Naive B cell (primary cell): ENCODE results near the gene EMC1. TPM values are rescaled to one million over a fixed set of nuclear protein-coding genes. Genes with fewer than 3 reads are reported as not detected.
"Not testable (repeated sequence)": the region's sequence is repeated elsewhere in the genome, so short reads cannot be mapped to it uniquely, and the experiment has no call there.

Source experiments
- ATAC-seq, 2 donors: fragments of 150-1000 bp; cut with Tn5 transposase; 2 replicates each; pipeline ENCODE4 v1.10.0; 2021; ENCODE audit warnings: low read depth in 2 of 2, mild to moderate bottlenecking in 2 of 2, moderate library complexity in 2 of 2
- DNase-seq: peaks from one replicate; pipeline ENCODE4 v3.0.0; 2022
- H3K27ac Mint-ChIP-seq, 6 donors: one replicate each; pipeline ENCODE4 v1.8.0; 2020 to 2022; ENCODE audit warnings: mild to moderate bottlenecking in 6 of 6, mixed read lengths in 6 of 6, moderate library complexity in 5 of 6, inconsistent platforms in 2 of 6
- H3K27me3 Mint-ChIP-seq, 3 donors: one replicate each; pipeline ENCODE4 v1.8.0; 2021 to 2022; ENCODE audit warnings: mixed read lengths in 3 of 3, mild to moderate bottlenecking in 1 of 3
- H3K36me3 Mint-ChIP-seq, 2 donors: one replicate each; pipeline ENCODE4 v1.8.0; 2020 to 2022; ENCODE audit warnings: mixed read lengths in 2 of 2, inconsistent platforms in 1 of 2, mild to moderate bottlenecking in 1 of 2
- H3K4me1 Mint-ChIP-seq, 3 donors: one replicate each; pipeline ENCODE4 v1.8.0; 2020 to 2022; ENCODE audit warnings: mixed read lengths in 3 of 3, inconsistent platforms in 1 of 3, mild to moderate bottlenecking in 1 of 3, moderate library complexity in 1 of 3
- H3K4me3 Mint-ChIP-seq, 8 donors: one replicate each; pipeline ENCODE4 v1.8.0; 2020 to 2022; ENCODE audit warnings: mild to moderate bottlenecking in 8 of 8, mixed read lengths in 8 of 8, moderate library complexity in 8 of 8, inconsistent platforms in 2 of 8
- H3K9me3 Mint-ChIP-seq, 7 donors: one replicate each; pipeline ENCODE4 v1.8.0; 2020 to 2022; ENCODE audit warnings: mixed read lengths in 7 of 7, mild to moderate bottlenecking in 5 of 7, inconsistent platforms in 2 of 7, moderate library complexity in 1 of 7
- polyA plus RNA-seq, 6 donors: library from polyadenylated mRNA; unstranded; fragments of 300-500 nt; fragmentation: Illumina TruSeq; gene quantifications; one replicate each; pipeline ENCODE4 v1.2.3, GENCODE V29; 2021; ENCODE audit warnings: low read depth in 6 of 6

EMC1 gene
- 10 to 100 TPM; 20.0 to 24.3 (median 22.1) TPM for polyA plus RNA-seq

GRCh38 chr1:19251305-19252196 lies at the start of gene EMC1, which contains the start of gene MRTO4:
TSS of gene EMC1 (minus strand) at chr1:19251524. CDS start at chr1:19251509, 15 bp downstream.
TSS of gene MRTO4 (plus strand) at chr1:19251805. CDS start at chr1:19251836, 31 bp downstream.
- ATAC-seq = peak; percentile 91
- Mint-ChIP-seq H3K4me3 (peak within 1 kb of the TSS; percentile 92 to 99 (median 94)), H3K27me3 (no peaks in the 10 kb centered on the region), H3K9me3 (peaks cover 0 to 2% (median 0%) of the 10 kb centered on the region in 7 donors), H3K36me3 (no peaks in the 10 kb centered on the region), H3K27ac (peak within 1 kb of the TSS; percentile 49 to 97 (median 96)), H3K4me1 (peaks cover 28 to 41% (median 33%) of the 10 kb centered on the region in 3 donors)
- DNase-seq = peak; percentile 92

- no peaks in the 10 kb centered on the region for H3K27me3 Mint-ChIP-seq
- peaks cover 3 to 13% (median 8%) of the 10 kb centered on the region in 7 donors for H3K9me3 Mint-ChIP-seq
- ATAC-seq (no peak), DNase-seq (no peak)
- peaks cover 0 to 4% (median 0%) of the 10 kb centered on the region in 3 donors for H3K4me1 Mint-ChIP-seq
- H3K36me3 Mint-ChIP-seq = peaks cover 31 to 35% of the 10 kb centered on the region in 2 donors
- no peak overlapping the region for H3K27ac Mint-ChIP-seq
- no peak overlapping the region for H3K4me3 Mint-ChIP-seq
Observed at GRCh38 chr1:19300211-19300610, 48.9 kb upstream of the EMC1 start.

GRCh38 chr1:19294638-19295037 lies 43.3 kb upstream of the EMC1 start:
- no peak for ATAC-seq
- H3K27me3 Mint-ChIP-seq = peaks cover 4 to 5% (median 4%) of the 10 kb centered on the region in 3 donors
- peaks cover 0 to 4% (median 0%) of the 10 kb centered on the region in 3 donors for H3K4me1 Mint-ChIP-seq
- DNase-seq = no peak
- no peak overlapping the region for H3K4me3 Mint-ChIP-seq
- peaks cover 19 to 41% of the 10 kb centered on the region in 2 donors for H3K36me3 Mint-ChIP-seq
- no peak overlapping the region for H3K27ac Mint-ChIP-seq
- H3K9me3 Mint-ChIP-seq = peaks cover 9 to 33% (median 23%) of the 10 kb centered on the region in 7 donors

- Mint-ChIP-seq H3K27ac (peak overlapping the region in 1 of 6 donors; percentile 49), H3K9me3 (peaks cover 3 to 13% (median 6%) of the 10 kb centered on the region in 7 donors), H3K36me3 (peaks cover 9 to 13% of the 10 kb centered on the region in 2 donors), H3K27me3 (peaks cover 8 to 23% (median 18%) of the 10 kb centered on the region in 3 donors), H3K4me3 (peak overlapping the region; percentile 18 to 89 (median 72)), H3K4me1 (peaks cover 4 to 13% (median 10%) of the 10 kb centered on the region in 3 donors)
- ATAC-seq = no peak
- no peak for DNase-seq
Observed at GRCh38 chr1:19289244-19289643, 37.9 kb upstream of the EMC1 start.

- DNase-seq (peak; percentile 45), ATAC-seq (peak; percentile 96 to 97)
- Mint-ChIP-seq H3K4me1 (peaks cover 4 to 13% (median 10%) of the 10 kb centered on the region in 3 donors), H3K27ac (peak within 1 kb of the TSS in 3 of 6 donors; percentile 38 to 49 (median 43)), H3K4me3 (peak within 1 kb of the TSS; percentile 18 to 89 (median 80)), H3K27me3 (peaks cover 8 to 23% (median 18%) of the 10 kb centered on the region in 3 donors)
- H3K9me3 Mint-ChIP-seq, H3K36me3 Mint-ChIP-seq: not testable (repeated sequence)
Observed at GRCh38 chr1:19288324-19289241, 37.3 kb upstream of the EMC1 start, which contains the start of gene AKR7A3. TSS of gene AKR7A3 (minus strand) at chr1:19288770. CDS start at chr1:19288709, 61 bp downstream.

GRCh38 chr1:19287436-19288185 lies 36.3 kb upstream of the EMC1 start:
- Mint-ChIP-seq H3K4me1 (peaks cover 4 to 13% (median 10%) of the 10 kb centered on the region in 3 donors), H3K9me3 (peaks cover 0 to 8% (median 0%) of the 10 kb centered on the region in 7 donors), H3K27ac (peak overlapping the region in 2 of 6 donors; percentile 9 to 43), H3K4me3 (peak overlapping the region in 7 of 8 donors; percentile 74 to 89 (median 80)), H3K36me3 (peaks cover 7 to 8% of the 10 kb centered on the region in 2 donors), H3K27me3 (peaks cover 8 to 23% (median 18%) of the 10 kb centered on the region in 3 donors)
- ATAC-seq = no peak
- DNase-seq = no peak

GRCh38 chr1:19285807-19286206 lies 34.5 kb upstream of the EMC1 start:
- H3K9me3 Mint-ChIP-seq, H3K4me3 Mint-ChIP-seq: not testable (repeated sequence)

GRCh38 chr1:19285366-19285765 lies 34.0 kb upstream of the EMC1 start:
- H3K9me3 Mint-ChIP-seq, H3K4me3 Mint-ChIP-seq, ATAC-seq, DNase-seq, H3K27ac Mint-ChIP-seq, H3K36me3 Mint-ChIP-seq: not testable (repeated sequence)
- peaks cover 4 to 13% (median 10%) of the 10 kb centered on the region in 3 donors for H3K4me1 Mint-ChIP-seq
- H3K27me3 Mint-ChIP-seq = peaks cover 8 to 23% (median 18%) of the 10 kb centered on the region in 3 donors

More at GRCh38 chr1:19285807-19286206, 34.5 kb upstream of the EMC1 start:
- not testable (repeated sequence) for H3K36me3 Mint-ChIP-seq, ATAC-seq, H3K27ac Mint-ChIP-seq, DNase-seq
- H3K4me1 Mint-ChIP-seq = peaks cover 4 to 13% (median 10%) of the 10 kb centered on the region in 3 donors
- peaks cover 8 to 23% (median 18%) of the 10 kb centered on the region in 3 donors for H3K27me3 Mint-ChIP-seq

- DNase-seq = no peak
- ATAC-seq = no peak
- Mint-ChIP-seq H3K36me3 (no peaks in the 10 kb centered on the region), H3K27me3 (peaks cover 6 to 21% (median 17%) of the 10 kb centered on the region in 3 donors), H3K9me3 (no peaks in the 10 kb centered on the region), H3K4me3 (no peak overlapping the region), H3K27ac (no peak overlapping the region), H3K4me1 (peaks cover 4 to 13% (median 10%) of the 10 kb centered on the region in 3 donors)
Observed at GRCh38 chr1:19284881-19285280, 33.6 kb upstream of the EMC1 start.

- H3K4me3 Mint-ChIP-seq = no peak overlapping the region
- no peaks in the 10 kb centered on the region for H3K36me3 Mint-ChIP-seq
- peaks cover 0 to 3% (median 0%) of the 10 kb centered on the region in 7 donors for H3K9me3 Mint-ChIP-seq
- no peak for ATAC-seq
- peaks cover 4 to 8% (median 5%) of the 10 kb centered on the region in 3 donors for H3K4me1 Mint-ChIP-seq
- H3K27ac Mint-ChIP-seq = no peak overlapping the region
- no peak for DNase-seq
- peaks cover 0 to 11% (median 7%) of the 10 kb centered on the region in 3 donors for H3K27me3 Mint-ChIP-seq
Observed at GRCh38 chr1:19283891-19284290, 32.6 kb upstream of the EMC1 start.

GRCh38 chr1:19274636-19275035 lies 23.3 kb upstream of the EMC1 start:
- Mint-ChIP-seq H3K4me1 (peaks cover 0 to 8% (median 6%) of the 10 kb centered on the region in 3 donors), H3K27ac (peak overlapping the region in 1 of 6 donors; percentile 54), H3K36me3 (peaks cover 12 to 15% of the 10 kb centered on the region in 2 donors), H3K27me3 (peaks cover 13 to 36% (median 14%) of the 10 kb centered on the region in 3 donors), H3K9me3 (peaks cover 0 to 30% (median 18%) of the 10 kb centered on the region in 7 donors), H3K4me3 (no peak overlapping the region)
- no peak for ATAC-seq
- DNase-seq = no peak
